ENCODE measurements around the gene COL6A3.
A peak's percentile ranks its signal among the peaks of the same experiment; 100 is the strongest.
"Not testable (repeated sequence)": the region's sequence is repeated elsewhere in the genome, so short reads cannot be mapped to it uniquely, and the experiment has no call there.

Gene COL6A3

GRCh38 chr2:237315170-237315828 is 98.7 kb downstream of the COL6A3 start:
- peak; percentile 99 for DNase-seq

- DNase-seq = no peak
Measured at GRCh38 chr2:237314681-237315080, 99.3 kb downstream of the COL6A3 start.

- DNase-seq = no peak
Measured at GRCh38 chr2:237314198-237314597, 99.8 kb downstream of the COL6A3 start.

- peak; percentile 78 for DNase-seq
Measured at GRCh38 chr2:237312021-237312755, 101.8 kb downstream of the COL6A3 start.

GRCh38 chr2:237310515-237311114 is 103.3 kb downstream of the COL6A3 start:
- no peak for DNase-seq

- DNase-seq = peak; percentile 44
Measured at GRCh38 chr2:237309416-237309815, 104.5 kb downstream of the COL6A3 start.

GRCh38 chr2:237309011-237309410 is 105.0 kb downstream of the COL6A3 start:
- DNase-seq = no peak

GRCh38 chr2:237307474-237307873 is 106.5 kb downstream of the COL6A3 start:
- no peak for DNase-seq

GRCh38 chr2:237306787-237307170 is 107.2 kb downstream of the COL6A3 start:
- peak; percentile 82 for DNase-seq

GRCh38 chr2:237306083-237306786 is 107.7 kb downstream of the COL6A3 start:
- DNase-seq = peak; percentile 84

GRCh38 chr2:237305579-237305978 is 108.4 kb downstream of the COL6A3 start:
- no peak for DNase-seq

- peak; percentile 95 for DNase-seq
Measured at GRCh38 chr2:237304763-237305514, 109.0 kb downstream of the COL6A3 start.

- DNase-seq = not testable (repeated sequence)
Measured at GRCh38 chr2:237303244-237303643, 110.7 kb downstream of the COL6A3 start.

- no peak for DNase-seq
Measured at GRCh38 chr2:237301595-237301994, 112.4 kb downstream of the COL6A3 start.

GRCh38 chr2:237300739-237301138 is 113.2 kb downstream of the COL6A3 start:
- DNase-seq = no peak

GRCh38 chr2:237299906-237300305 is 114.1 kb downstream of the COL6A3 start:
- peak; percentile 99 for DNase-seq

GRCh38 chr2:237298151-237299118 is 115.5 kb downstream of the COL6A3 start:
- peak; percentile 69 for DNase-seq

GRCh38 chr2:237297421-237298150 is 116.4 kb downstream of the COL6A3 start:
- DNase-seq = no peak

GRCh38 chr2:237296756-237297155 is 117.2 kb downstream of the COL6A3 start:
- peak; percentile 84 for DNase-seq

- DNase-seq = no peak
Measured at GRCh38 chr2:237295889-237296480, 118.0 kb downstream of the COL6A3 start.
